ENCODE data around the gene TTC13.
A peak's percentile ranks its signal among the peaks of the same experiment; 100 is the strongest.

TTC13 gene

GRCh38 chr1:230943048-230943593 lies 35.5 kb downstream of the TTC13 start:
- DNase-seq: no peak

GRCh38 chr1:230940848-230941247 lies 37.8 kb downstream of the TTC13 start:
- DNase-seq: no peak

DNA sequence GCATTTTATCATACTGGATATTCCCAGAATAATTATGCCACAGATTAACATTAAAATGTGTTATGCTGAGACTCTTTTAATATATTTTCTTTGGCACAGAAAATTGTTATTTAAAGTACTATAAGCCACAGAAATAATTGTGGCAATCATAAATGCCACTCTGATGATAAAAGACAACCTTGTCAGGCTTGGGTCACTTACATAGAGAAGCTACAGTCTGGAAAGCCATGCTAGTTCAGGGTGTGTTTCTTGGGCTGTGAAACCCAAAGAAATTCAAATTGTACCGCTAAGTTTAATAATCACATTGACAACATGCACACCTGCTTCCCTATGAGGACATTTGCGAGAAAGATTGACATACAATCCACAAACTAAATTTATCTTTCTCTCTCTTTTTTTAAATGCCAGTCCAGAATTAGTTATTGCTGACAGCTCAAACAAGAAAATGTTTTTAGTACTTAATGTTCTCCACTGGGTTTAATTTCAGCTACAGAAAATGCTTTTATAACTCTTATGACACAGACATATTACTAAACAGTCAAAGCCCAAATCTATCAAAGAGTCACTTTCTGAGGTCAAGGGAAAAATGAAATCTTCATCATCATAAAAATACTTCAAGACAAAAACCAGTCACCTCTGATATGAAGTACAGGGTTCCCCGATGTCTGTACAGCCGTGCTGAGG lies 38.7 kb downstream of the TTC13 start:
- no peak for DNase-seq

GRCh38 chr1:230938924-230939368 lies 39.7 kb downstream of the TTC13 start:
- DNase-seq: no peak

- no peak for DNase-seq
Measured at GRCh38 chr1:230937371-230937770, 41.3 kb downstream of the TTC13 start.

DNA sequence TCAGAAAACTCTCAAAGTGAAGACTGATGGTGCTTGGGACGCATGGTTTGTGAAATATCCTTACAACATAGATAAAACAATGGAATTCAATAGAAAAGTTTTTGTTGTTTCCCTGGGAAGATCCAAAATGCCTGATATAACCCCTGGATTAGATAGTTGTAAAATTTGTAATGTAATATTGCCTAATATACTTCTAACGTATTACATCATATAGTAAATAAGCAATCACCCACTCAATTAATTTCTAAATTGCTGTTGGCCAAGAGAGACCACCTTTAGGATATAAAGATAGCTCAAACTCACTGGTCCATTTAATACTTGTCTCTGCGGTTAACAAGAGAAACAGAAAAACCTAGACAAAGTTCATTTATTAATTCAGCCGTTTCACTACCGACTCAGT lies 42.2 kb downstream of the TTC13 start:
- DNase-seq: no peak

GRCh38 chr1:230935852-230936251 lies 42.8 kb downstream of the TTC13 start:
- no peak for DNase-seq

DNA sequence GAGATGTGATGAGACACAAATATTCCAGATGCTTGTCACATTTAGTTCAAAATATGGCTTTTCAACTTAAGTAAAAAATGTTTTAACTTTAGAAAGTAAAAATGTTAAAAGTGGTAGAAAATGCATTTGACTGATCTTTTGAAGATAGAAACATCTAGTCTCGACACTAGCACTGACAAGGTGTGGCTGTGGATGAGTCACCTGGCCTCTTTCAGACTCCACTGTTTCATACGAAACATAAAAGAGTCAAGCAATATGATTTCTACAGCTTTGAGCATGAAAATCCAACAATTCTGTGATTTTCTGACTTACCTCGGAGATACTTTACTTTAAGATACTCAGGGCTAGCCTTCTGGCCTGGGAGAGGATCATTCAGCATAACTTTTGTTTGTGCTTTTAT lies 47.7 kb downstream of the TTC13 start:
- DNase-seq: no peak

- no peak for DNase-seq
Measured at GRCh38 chr1:230926182-230926581, 52.5 kb downstream of the TTC13 start.

DNA sequence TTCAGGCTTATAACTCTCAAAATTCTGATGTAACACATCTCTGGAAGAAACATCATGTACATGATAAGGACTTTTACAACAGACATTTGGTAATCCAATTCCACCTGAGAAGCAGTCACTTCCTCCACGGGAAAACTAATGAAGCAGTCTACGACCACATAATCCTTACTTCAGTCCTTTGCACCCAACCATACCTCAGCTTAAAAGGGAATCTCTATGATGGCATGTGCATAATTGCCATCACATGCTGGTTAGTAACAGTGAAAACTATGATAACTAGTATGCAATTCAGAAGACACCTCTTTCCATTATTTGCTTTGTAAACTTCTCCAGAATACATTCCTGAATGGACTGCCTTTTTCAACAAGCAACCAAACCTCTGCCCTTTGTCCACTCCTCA lies 53.1 kb downstream of the TTC13 start:
- DNase-seq: no peak

DNA sequence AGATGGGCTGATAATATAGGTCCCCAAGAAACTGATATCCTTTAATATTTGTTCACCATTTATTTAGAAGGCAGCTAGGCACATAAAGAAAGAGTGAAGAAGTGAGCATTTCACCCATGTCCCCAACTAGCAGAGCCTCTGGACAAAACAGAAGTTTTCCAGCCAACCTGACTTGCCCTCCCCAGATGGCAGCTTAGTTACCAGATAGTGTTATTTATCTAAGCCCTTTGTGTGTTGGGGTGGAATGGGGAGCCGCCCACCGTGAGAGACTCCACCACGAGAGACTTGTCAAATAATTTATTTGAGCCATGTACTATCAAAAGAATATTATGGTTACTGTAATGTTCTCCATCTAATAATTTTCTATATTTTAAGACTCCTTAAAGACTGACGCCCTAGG lies 55.5 kb downstream of the TTC13 start:
- no peak for DNase-seq

DNA sequence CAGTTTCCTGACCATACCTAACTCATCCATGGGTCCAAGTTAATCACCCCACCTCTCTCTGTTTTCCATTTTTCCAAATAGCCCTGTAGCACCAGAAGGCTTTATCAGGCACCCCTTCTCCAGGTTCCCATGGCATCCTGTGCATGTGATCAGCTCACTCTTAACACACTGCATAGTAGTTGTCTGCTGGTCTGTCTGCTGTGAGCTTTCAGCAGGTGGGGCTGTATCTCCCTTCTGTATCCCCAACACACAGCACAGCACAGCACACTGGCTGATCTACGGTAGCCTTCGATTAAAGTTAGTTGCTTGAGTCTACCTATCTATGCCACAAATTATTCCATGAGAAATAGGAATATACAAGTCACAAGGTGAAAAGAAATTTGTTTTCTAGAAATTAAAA lies 56.0 kb downstream of the TTC13 start:
- DNase-seq: no peak

DNA sequence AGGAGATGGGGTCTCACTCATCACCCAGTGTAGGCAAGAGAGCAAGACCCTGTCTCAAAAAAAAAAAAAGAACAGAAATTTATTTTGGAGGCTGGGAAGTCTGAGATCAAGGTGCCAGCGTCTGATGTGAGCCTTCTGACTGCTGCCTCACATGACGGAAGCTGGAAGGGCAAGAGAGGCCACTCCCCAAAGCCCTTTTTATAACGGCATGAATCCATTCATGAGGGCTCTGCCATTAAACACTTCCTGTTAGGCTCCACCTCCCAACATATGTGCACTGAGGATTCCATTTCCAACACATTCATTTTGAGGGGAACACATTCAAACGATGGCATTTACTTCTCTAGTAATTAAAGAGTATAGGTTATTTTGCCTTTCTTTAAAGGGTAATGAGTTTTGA lies 59.5 kb downstream of the TTC13 start:
- DNase-seq: no peak

GRCh38 chr1:230917284-230918135 lies 61.2 kb downstream of the TTC13 start:
- peak; percentile 39 to 80 (median 60) for DNase-seq

DNA sequence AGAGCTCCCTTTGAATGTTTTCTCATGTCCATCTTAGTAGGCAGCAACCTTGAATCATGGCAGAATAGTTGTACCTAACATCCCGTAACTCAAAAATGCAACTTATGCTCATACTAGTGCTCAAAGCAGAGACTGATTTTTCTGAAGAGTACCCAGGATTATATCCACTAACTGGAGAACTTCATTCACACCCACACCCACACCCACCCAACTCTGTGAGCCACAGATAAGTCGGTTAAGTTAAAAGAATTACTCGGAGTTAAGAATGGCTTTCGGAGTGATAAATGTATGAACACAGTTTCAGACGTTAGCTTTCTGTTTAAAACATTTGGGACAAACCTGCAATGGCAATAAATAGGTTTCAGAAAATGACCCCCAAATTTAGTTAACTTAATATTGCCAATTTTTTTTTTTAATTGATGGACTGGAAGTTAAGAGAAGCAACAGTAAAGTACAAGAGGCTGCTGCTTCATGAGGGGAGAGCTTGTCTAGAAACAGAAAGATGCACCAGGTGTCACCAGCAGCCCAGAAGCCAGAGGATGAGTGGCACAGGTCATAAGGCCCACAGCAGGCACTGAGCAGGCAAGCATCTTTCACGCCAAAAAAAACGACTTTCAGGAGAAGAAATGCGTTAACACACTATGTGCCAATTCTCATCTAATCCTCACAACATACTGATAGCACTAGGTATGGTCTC lies 61.9 kb downstream of the TTC13 start:
- DNase-seq: no peak

- no peak for DNase-seq
Measured at GRCh38 chr1:230915078-230915477, 63.6 kb downstream of the TTC13 start.

- no peak for DNase-seq
Measured at GRCh38 chr1:230913496-230913895, 65.2 kb downstream of the TTC13 start.

DNA sequence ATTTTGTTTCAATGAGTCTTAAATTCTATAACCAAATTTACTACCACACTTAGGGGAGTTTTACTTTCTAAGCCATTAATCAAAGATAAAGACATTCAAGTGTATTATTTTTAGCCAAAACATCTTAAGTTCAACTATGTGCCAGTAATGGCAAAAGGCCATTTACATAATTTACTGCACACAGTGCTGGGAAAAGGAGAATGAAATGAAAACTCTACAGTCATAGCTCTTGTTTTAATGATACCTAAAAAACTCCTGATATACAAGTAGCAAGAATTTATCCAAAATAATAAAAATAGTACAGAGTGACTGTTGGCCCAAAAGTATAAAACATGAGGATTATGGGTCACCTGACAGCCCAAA lies 67.9 kb downstream of the TTC13 start:
- DNase-seq: no peak

DNA sequence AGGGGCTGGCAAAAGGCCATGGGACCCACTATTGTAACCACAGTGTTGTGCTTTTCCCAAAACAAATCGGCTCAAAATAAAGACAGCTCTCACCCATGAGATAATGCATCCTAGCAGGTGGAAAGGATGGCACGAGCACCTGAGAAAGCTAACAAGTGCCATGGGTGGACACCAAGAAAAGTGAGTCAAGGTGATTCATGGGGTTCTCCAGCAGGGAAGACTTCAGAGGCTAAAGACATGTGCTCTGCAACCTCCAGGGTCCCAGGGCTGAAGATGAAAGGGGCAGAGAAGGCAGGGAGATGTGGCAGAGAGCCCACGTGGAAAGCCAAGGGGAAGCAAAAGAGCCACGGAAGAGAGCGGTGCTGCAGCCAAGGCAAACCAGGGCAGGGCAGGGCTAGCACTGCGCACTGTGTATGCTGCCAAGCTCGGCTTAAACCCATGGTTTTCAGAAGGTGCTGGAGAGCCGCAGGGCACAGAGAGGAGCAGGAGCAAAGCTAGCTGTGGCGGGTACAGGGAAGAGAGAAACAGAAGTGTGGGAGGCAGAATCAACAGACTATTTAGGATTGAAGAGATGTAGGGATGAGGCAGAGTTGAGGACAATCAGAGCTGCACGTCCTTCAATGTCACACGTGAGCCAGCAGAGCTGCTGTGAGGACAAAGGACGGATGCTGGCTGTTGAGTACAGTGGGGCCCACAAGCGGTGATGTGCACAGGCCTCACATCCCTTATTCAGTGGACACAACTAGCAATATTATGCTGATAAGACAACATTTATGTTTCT lies 68.5 kb downstream of the TTC13 start:
- no peak for DNase-seq

GRCh38 chr1:230907472-230908205 lies 71.0 kb downstream of the TTC13 start:
- no peak for DNase-seq

GRCh38 chr1:230906226-230906625 lies 72.4 kb downstream of the TTC13 start:
- DNase-seq: no peak

GRCh38 chr1:230905733-230906132 lies 72.9 kb downstream of the TTC13 start:
- DNase-seq: no peak

Data from stimulated activated naive CD4-positive, alpha-beta T cell (primary cell).